ENCODE results near the gene DACH1.

- TF ChIP-seq, protein P1, sequence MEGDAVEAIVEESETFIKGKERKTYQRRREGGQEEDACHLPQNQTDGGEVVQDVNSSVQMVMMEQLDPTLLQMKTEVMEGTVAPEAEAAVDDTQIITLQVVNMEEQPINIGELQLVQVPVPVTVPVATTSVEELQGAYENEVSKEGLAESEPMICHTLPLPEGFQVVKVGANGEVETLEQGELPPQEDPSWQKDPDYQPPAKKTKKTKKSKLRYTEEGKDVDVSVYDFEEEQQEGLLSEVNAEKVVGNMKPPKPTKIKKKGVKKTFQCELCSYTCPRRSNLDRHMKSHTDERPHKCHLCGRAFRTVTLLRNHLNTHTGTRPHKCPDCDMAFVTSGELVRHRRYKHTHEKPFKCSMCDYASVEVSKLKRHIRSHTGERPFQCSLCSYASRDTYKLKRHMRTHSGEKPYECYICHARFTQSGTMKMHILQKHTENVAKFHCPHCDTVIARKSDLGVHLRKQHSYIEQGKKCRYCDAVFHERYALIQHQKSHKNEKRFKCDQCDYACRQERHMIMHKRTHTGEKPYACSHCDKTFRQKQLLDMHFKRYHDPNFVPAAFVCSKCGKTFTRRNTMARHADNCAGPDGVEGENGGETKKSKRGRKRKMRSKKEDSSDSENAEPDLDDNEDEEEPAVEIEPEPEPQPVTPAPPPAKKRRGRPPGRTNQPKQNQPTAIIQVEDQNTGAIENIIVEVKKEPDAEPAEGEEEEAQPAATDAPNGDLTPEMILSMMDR (IDR thresholded peaks at IDR 0.05): no peak
- no peak for TF ChIP-seq POLR2AphosphoS5 (IDR thresholded peaks at IDR 0.05)
- TF ChIP-seq EP300 (IDR thresholded peaks at IDR 0.05; ENCODE audit: low read depth): no peak
Measured at GRCh38 chr13:71814806-71815360, 52.1 kb downstream of the DACH1 start.
